Esophagus squamous epithelium (tissue), 5 donors: ENCODE results near the gene ST13. TPM values are rescaled to one million over a fixed set of nuclear protein-coding genes. Genes with fewer than 3 reads are reported as not detected.

Experiments
- DNase-seq: peaks from one replicate; lab custom pipeline; 2025; lab: John Stamatoyannopoulos, UW
- H3K27ac ChIP-seq, 4 donors: fragments of 200-600 bp; sonication (generic); one replicate each; pipeline ENCODE4 v1.5.1; 2016 to 2019; ENCODE audit warnings: mild to moderate bottlenecking in 1 of 4
- H3K27me3 ChIP-seq, 4 donors: fragments of 200-600 bp; sonication (generic); 1 replicate in 3 of 4; 2 replicates in 1 of 4; pipeline versions ENCODE4 v1.5.1 to v1.6.0; 2017 to 2021; ENCODE audit warnings: antibody characterized with exemption in 1 of 4
- H3K36me3 ChIP-seq, 3 donors: fragments of 200-600 bp; sonication (generic); one replicate each; pipeline ENCODE4 v1.5.1; 2016 to 2019
- H3K4me1 ChIP-seq, 3 donors: fragments of 200-600 bp; sonication (generic); one replicate each; pipeline ENCODE4 v1.5.1; 2017 to 2019
- H3K4me3 ChIP-seq, 4 donors: fragments of 200-600 bp; sonication (generic); 1 replicate in 3 of 4; 2 replicates in 1 of 4; pipeline ENCODE4 v1.5.1; 2016 to 2019; ENCODE audit warnings: mild to moderate bottlenecking in 2 of 4, moderate library complexity in 1 of 4
- H3K9me3 ChIP-seq, 3 donors: fragments of 200-600 bp; sonication (generic); one replicate each; pipeline ENCODE4 v1.5.1; 2016 to 2019
- POLR2A ChIP-seq, 4 donors: fragments of 450-650 bp; IDR thresholded peaks; one replicate each; pipeline ENCODE4 v1.6.1; 2017; ENCODE audit warnings: antibody characterized with exemption in 4 of 4, mild to moderate bottlenecking in 4 of 4, moderate library complexity in 3 of 4
- WGBS, 2 donors: methylation state at CpG; one replicate each; pipeline ENCODE4 v1.1.5; 2018; 5-methylcytosine and 5-hydroxymethylcytosine counted together
- intact Hi-C: fragments of 100-400 bp; cut with DNase I; formaldehyde crosslinking; loops from one replicate; pipeline ENCODE4 v1.15.0; 2022
- total RNA-seq, 4 donors: library from RNA; depleted of rRNA; stranded (reverse); fragments of >200 nt; gene quantifications; one replicate each; pipeline ENCODE4 v1.1.0, GENCODE V29; 2016
- TF ChIP-seq, protein P1 (sequence below), 6 experiments: fragments of 450-650 bp in 4 of 6; fragments of 200-600 bp in 2 of 6; sonication (generic) in 2 of 6; IDR thresholded peaks; one replicate each; pipeline ENCODE4 v1.5.1; 2016 to 2019; ENCODE audit warnings: antibody characterized with exemption in 6 of 6, mild to moderate bottlenecking in 4 of 6, moderate library complexity in 4 of 6
- donor health status: DM: yes; HTN: yes; CAD: no.

ST13 gene
- total RNA-seq, 4 donors from 2014 or later: 56.2 to 189 (median 104) TPM

DNA sequence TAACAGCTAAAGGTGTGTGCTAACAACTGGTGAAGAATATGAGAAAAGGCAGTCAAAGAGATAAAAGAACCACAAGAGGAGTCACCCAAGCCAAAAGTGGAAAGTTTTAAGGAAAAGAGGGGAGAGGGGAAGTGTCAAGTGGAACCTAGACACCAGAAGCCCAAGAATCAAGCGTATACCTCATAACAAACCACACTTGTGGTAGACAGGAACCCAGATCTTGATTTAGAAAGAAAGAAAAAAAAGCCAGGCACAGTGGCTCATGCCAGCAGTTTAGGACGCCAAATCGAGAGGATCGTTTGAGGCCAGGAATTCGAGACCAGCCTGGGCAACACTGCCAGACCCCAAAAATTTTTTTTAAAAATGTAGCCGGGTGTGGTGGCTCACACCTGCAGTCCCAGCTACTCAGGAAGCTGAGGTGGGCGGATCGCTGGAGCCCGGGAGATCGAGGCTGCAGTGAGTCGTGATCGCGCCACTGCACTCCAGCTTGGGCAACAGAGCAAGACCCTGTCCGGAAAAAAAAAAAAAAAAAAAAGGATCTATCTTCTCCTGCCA lies 38.2 kb downstream of the ST13 start:
- 18 to 26% methylated on average over 12 to 13 of the region's 14 CpGs for WGBS, 2 donors
- intact Hi-C loops: no loop called here
- H3K27me3 ChIP-seq: no peaks in the 10 kb centered on the region
- H3K4me1 ChIP-seq: peaks cover 10 to 32% (median 18%) of the 10 kb centered on the region in 3 donors
- DNase-seq: no peak
- peak overlapping the region; percentile 75 to 97 (median 86) for H3K4me3 ChIP-seq
- peak overlapping the region in 2 of 4 donors; percentile 85 to 90 for H3K27ac ChIP-seq
- peaks cover 0 to 11% (median 0%) of the 10 kb centered on the region in 3 donors for H3K36me3 ChIP-seq
- TF ChIP-seq, protein P1, sequence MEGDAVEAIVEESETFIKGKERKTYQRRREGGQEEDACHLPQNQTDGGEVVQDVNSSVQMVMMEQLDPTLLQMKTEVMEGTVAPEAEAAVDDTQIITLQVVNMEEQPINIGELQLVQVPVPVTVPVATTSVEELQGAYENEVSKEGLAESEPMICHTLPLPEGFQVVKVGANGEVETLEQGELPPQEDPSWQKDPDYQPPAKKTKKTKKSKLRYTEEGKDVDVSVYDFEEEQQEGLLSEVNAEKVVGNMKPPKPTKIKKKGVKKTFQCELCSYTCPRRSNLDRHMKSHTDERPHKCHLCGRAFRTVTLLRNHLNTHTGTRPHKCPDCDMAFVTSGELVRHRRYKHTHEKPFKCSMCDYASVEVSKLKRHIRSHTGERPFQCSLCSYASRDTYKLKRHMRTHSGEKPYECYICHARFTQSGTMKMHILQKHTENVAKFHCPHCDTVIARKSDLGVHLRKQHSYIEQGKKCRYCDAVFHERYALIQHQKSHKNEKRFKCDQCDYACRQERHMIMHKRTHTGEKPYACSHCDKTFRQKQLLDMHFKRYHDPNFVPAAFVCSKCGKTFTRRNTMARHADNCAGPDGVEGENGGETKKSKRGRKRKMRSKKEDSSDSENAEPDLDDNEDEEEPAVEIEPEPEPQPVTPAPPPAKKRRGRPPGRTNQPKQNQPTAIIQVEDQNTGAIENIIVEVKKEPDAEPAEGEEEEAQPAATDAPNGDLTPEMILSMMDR (IDR thresholded peaks at IDR 0.05): no peak
- TF ChIP-seq POLR2A (IDR thresholded peaks at IDR 0.05): no peak
- H3K9me3 ChIP-seq: no peaks in the 10 kb centered on the region

DNA sequence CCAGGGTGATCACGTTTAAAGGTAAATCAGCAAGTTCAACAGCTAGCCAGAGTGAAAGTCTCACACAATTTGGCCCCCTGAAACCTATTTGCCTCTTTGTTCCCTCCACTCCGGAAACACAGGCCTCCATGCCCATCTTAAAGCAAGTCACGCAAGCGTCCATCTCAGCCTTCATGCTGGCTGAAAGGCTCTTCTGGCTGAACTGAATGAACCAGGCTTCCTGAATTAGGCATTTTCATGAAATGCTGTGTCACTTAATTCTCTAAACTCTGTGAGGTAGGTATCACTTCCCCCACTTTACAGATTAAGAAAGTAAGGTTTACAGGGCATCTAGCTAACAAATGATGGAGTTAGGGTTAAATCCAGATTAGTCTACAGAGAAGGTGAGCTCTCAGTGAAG lies 38.7 kb downstream of the ST13 start:
- Histone ChIP-seq H3K27me3 (no peaks in the 10 kb centered on the region), H3K27ac (no peak overlapping the region), H3K36me3 (peaks cover 0 to 7% (median 0%) of the 10 kb centered on the region in 3 donors), H3K9me3 (no peaks in the 10 kb centered on the region), H3K4me3 (peak overlapping the region in 1 of 4 donors; percentile 96), H3K4me1 (peaks cover 10 to 32% (median 18%) of the 10 kb centered on the region in 3 donors)
- TF ChIP-seq, protein P1 (IDR thresholded peaks at IDR 0.05): no peak
- no peak for TF ChIP-seq POLR2A (IDR thresholded peaks at IDR 0.05)
- intact Hi-C loops: no loop called here
- no peak for DNase-seq
- WGBS, 2 donors: 76 to 92% methylated on average over 4 of the region's 4 CpGs

DNA sequence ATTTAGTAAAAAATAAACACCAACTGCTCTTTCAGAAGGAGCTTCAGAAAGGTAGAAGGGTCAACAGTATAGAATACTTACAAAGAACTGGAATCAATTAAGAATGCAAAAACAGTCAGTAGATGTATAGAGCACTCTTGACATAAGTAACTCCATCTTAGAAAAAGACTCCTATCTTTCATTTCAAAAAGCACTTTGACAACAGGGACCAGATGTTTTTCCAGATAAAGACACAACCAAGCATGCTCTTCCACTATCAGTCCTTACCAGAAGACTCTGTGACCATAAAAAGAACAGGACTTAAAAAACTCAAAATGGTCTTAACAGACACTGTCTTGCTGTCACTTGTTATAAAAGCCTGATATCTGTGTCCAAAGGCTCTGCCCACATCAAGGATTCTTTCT lies 42.5 kb downstream of the ST13 start:
- TF ChIP-seq, protein P1 (IDR thresholded peaks at IDR 0.05): no peak
- TF ChIP-seq POLR2A (IDR thresholded peaks at IDR 0.05): no peak
- peaks cover 7 to 22% (median 18%) of the 10 kb centered on the region in 3 donors for H3K4me1 ChIP-seq
- no peak overlapping the region for H3K27ac ChIP-seq
- DNase-seq: no peak
- no peak overlapping the region for H3K4me3 ChIP-seq
- intact Hi-C loops: no loop called here
- H3K9me3 ChIP-seq: no peaks in the 10 kb centered on the region
- H3K36me3 ChIP-seq: peaks cover 0 to 7% (median 0%) of the 10 kb centered on the region in 3 donors
- H3K27me3 ChIP-seq: no peaks in the 10 kb centered on the region

DNA sequence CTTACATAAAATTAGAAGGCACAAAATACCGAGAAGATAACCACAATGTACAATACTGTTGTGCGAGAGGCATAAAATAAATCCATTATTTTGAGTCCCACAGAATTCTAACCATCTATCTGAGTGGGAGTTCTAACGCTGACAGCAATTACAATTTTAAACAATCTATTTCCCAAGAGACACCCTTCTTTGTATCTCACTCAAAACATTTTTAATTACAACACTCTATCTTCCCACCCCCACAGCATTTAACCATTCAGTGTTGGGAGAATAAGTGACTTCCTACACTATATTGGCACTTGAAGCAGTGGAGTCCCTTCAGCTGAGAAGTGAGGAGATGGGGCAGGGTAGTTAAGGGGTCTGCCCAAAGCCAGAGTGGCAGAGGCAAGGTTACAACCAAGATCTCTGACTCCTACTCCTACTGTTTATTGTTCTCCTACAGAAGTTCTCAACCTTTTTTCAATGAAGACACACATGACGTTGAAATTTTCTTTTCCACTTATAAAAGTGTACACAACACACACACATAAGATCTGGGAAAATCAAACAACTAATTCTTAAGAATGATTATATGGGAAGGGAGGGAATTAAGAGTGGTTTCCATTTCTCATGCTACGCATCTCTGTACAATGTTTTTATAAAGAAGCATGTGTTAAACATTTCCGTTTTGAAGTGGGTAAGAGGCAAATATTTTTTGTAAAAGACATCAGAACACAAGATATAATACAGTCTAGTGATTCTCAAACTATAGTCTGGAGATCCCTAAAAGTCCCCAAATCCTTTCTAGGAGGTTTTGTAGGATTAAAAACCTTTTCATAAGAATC lies 48.2 kb downstream of the ST13 start:
- Histone ChIP-seq H3K27me3 (no peaks in the 10 kb centered on the region), H3K27ac (no peak overlapping the region), H3K4me1 (peaks cover 0 to 3% (median 0%) of the 10 kb centered on the region in 3 donors), H3K9me3 (no peaks in the 10 kb centered on the region), H3K36me3 (peaks cover 0 to 10% (median 0%) of the 10 kb centered on the region in 3 donors), H3K4me3 (no peak overlapping the region)
- WGBS, 2 donors: 52 to 57% methylated on average over 6 of the region's 6 CpGs
- no peak for DNase-seq
- intact Hi-C loops: loop anchor here (10.0 kb wide), 1 partner anchor 1393 kb away; no protein-coding TSS in a partner anchor
- TF ChIP-seq, protein P1 (IDR thresholded peaks at IDR 0.05): no peak
- no peak for TF ChIP-seq POLR2A (IDR thresholded peaks at IDR 0.05)

DNA sequence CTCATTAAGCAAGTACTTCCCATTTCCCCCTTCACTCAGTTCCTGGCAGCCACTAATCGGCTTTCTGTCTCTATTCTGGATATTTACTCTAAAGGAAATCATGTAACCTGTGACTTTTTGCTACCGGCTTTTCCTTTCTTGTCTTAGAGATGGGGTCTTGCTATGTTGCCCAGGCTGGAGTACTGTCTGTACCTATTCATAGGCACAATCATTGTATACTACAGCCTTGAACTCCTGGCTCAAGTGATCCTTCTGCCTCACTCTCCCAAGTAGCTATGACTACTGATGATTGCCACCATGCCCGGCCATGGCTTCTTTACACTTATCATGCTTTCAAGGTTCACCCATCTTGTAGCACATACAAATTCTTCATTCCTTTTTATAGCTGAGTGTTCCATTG lies 49.7 kb downstream of the ST13 start:
- no peak for DNase-seq
- H3K9me3 ChIP-seq: no peaks in the 10 kb centered on the region
- peaks cover 0 to 3% (median 0%) of the 10 kb centered on the region in 3 donors for H3K4me1 ChIP-seq
- no peak for TF ChIP-seq POLR2A (IDR thresholded peaks at IDR 0.05)
- TF ChIP-seq, protein P1 (IDR thresholded peaks at IDR 0.05): no peak
- no peaks in the 10 kb centered on the region for H3K27me3 ChIP-seq
- H3K36me3 ChIP-seq: peaks cover 0 to 10% (median 0%) of the 10 kb centered on the region in 3 donors
- no peak overlapping the region for H3K27ac ChIP-seq
- intact Hi-C loops: loop anchor here (10.0 kb wide), 1 partner anchor 1392 kb away; no protein-coding TSS in a partner anchor
- 82 to 92% methylated on average over 3 of the region's 3 CpGs for WGBS, 2 donors
- no peak overlapping the region for H3K4me3 ChIP-seq
